ENCODE data around the gene RGS13.

The RGS13 gene

GRCh38 chr1:192635939-192636338 lies at the start of gene RGS13:
Gene RGS13 (plus strand): TSS chr1:192636147. CDS start chr1:192644335, 8,188 bp downstream.
- Histone ChIP-seq H3K27me3 (ENCODE audit: control insufficient read depth, insufficient read depth, low read length) (no peaks in the 10 kb centered on the region), H3K9me3 (ENCODE audit: control insufficient read depth, insufficient read depth, low read length) (no peaks in the 10 kb centered on the region), H3K4me3 (ENCODE audit: low read length) (no peak within 1 kb of the TSS), H3K36me3 (ENCODE audit: control insufficient read depth, insufficient read depth, low read length) (no peaks in the 10 kb centered on the region), H3K4me1 (ENCODE audit: control insufficient read depth, insufficient read depth, low read length) (no peaks in the 10 kb centered on the region), H3K27ac (ENCODE audit: low read length) (no peak within 1 kb of the TSS)
- DNase-seq (ENCODE audit: low read depth, low spot score), result no peak
- WGBS (ENCODE audit: insufficient coverage, insufficient read length), result no CpG with 5 or more reads among the region's 4 CpGs

- Histone ChIP-seq H3K4me3 (ENCODE audit: low read length) (no peak overlapping the region), H3K27ac (ENCODE audit: low read length) (no peak overlapping the region), H3K9me3 (ENCODE audit: control insufficient read depth, insufficient read depth, low read length) (no peaks in the 10 kb centered on the region), H3K4me1 (ENCODE audit: control insufficient read depth, insufficient read depth, low read length) (no peaks in the 10 kb centered on the region), H3K27me3 (ENCODE audit: control insufficient read depth, insufficient read depth, low read length) (no peaks in the 10 kb centered on the region), H3K36me3 (ENCODE audit: control insufficient read depth, insufficient read depth, low read length) (no peaks in the 10 kb centered on the region)
- no peak for DNase-seq (ENCODE audit: low read depth, low spot score)
- WGBS (ENCODE audit: insufficient coverage, insufficient read length), result no CpG with 5 or more reads among the region's 5 CpGs
Measured at GRCh38 chr1:192587386-192588266, 48.3 kb upstream of the RGS13 start.

GRCh38 chr1:192588546-192588945 lies 47.4 kb upstream of the RGS13 start:
- Histone ChIP-seq H3K27me3 (ENCODE audit: control insufficient read depth, insufficient read depth, low read length) (no peaks in the 10 kb centered on the region), H3K9me3 (ENCODE audit: control insufficient read depth, insufficient read depth, low read length) (no peaks in the 10 kb centered on the region), H3K36me3 (ENCODE audit: control insufficient read depth, insufficient read depth, low read length) (no peaks in the 10 kb centered on the region), H3K27ac (ENCODE audit: low read length) (no peak overlapping the region), H3K4me3 (ENCODE audit: low read length) (no peak overlapping the region), H3K4me1 (ENCODE audit: control insufficient read depth, insufficient read depth, low read length) (no peaks in the 10 kb centered on the region)
- no peak for DNase-seq (ENCODE audit: low read depth, low spot score)
- no CpG with 5 or more reads among the region's 1 CpG for WGBS (ENCODE audit: insufficient coverage, insufficient read length)

- H3K9me3 ChIP-seq (ENCODE audit: control insufficient read depth, insufficient read depth, low read length), result no peaks in the 10 kb centered on the region
- no peak overlapping the region for H3K27ac ChIP-seq (ENCODE audit: low read length)
- no peak for DNase-seq (ENCODE audit: low read depth, low spot score)
- WGBS (ENCODE audit: insufficient coverage, insufficient read length), result no CpG with 5 or more reads among the region's 3 CpGs
- no peaks in the 10 kb centered on the region for H3K27me3 ChIP-seq (ENCODE audit: control insufficient read depth, insufficient read depth, low read length)
- H3K4me1 ChIP-seq (ENCODE audit: control insufficient read depth, insufficient read depth, low read length), result no peaks in the 10 kb centered on the region
- no peaks in the 10 kb centered on the region for H3K36me3 ChIP-seq (ENCODE audit: control insufficient read depth, insufficient read depth, low read length)
- no peak overlapping the region for H3K4me3 ChIP-seq (ENCODE audit: low read length)
Measured at GRCh38 chr1:192589813-192590212, 46.1 kb upstream of the RGS13 start.

GRCh38 chr1:192592517-192592916 lies 43.4 kb upstream of the RGS13 start:
- Histone ChIP-seq H3K9me3 (ENCODE audit: control insufficient read depth, insufficient read depth, low read length) (no peaks in the 10 kb centered on the region), H3K27ac (ENCODE audit: low read length) (no peak overlapping the region), H3K36me3 (ENCODE audit: control insufficient read depth, insufficient read depth, low read length) (no peaks in the 10 kb centered on the region), H3K27me3 (ENCODE audit: control insufficient read depth, insufficient read depth, low read length) (no peaks in the 10 kb centered on the region), H3K4me3 (ENCODE audit: low read length) (no peak overlapping the region), H3K4me1 (ENCODE audit: control insufficient read depth, insufficient read depth, low read length) (no peaks in the 10 kb centered on the region)
- DNase-seq (ENCODE audit: low read depth, low spot score), result no peak
- no CpG with 5 or more reads among the region's 4 CpGs for WGBS (ENCODE audit: insufficient coverage, insufficient read length)

GRCh38 chr1:192592981-192593708 lies 42.8 kb upstream of the RGS13 start:
- Histone ChIP-seq H3K4me1 (ENCODE audit: control insufficient read depth, insufficient read depth, low read length) (no peaks in the 10 kb centered on the region), H3K27me3 (ENCODE audit: control insufficient read depth, insufficient read depth, low read length) (no peaks in the 10 kb centered on the region), H3K27ac (ENCODE audit: low read length) (no peak overlapping the region), H3K36me3 (ENCODE audit: control insufficient read depth, insufficient read depth, low read length) (no peaks in the 10 kb centered on the region), H3K4me3 (ENCODE audit: low read length) (no peak overlapping the region), H3K9me3 (ENCODE audit: control insufficient read depth, insufficient read depth, low read length) (no peaks in the 10 kb centered on the region)
- no peak for DNase-seq (ENCODE audit: low read depth, low spot score)
- no CpG with 5 or more reads among the region's 2 CpGs for WGBS (ENCODE audit: insufficient coverage, insufficient read length)

- H3K27ac ChIP-seq (ENCODE audit: low read length), result no peak overlapping the region
- DNase-seq (ENCODE audit: low read depth, low spot score), result no peak
- no peaks in the 10 kb centered on the region for H3K36me3 ChIP-seq (ENCODE audit: control insufficient read depth, insufficient read depth, low read length)
- H3K27me3 ChIP-seq (ENCODE audit: control insufficient read depth, insufficient read depth, low read length), result no peaks in the 10 kb centered on the region
- no CpG with 5 or more reads among the region's 3 CpGs for WGBS (ENCODE audit: insufficient coverage, insufficient read length)
- no peaks in the 10 kb centered on the region for H3K9me3 ChIP-seq (ENCODE audit: control insufficient read depth, insufficient read depth, low read length)
- no peak overlapping the region for H3K4me3 ChIP-seq (ENCODE audit: low read length)
- H3K4me1 ChIP-seq (ENCODE audit: control insufficient read depth, insufficient read depth, low read length), result no peaks in the 10 kb centered on the region
Measured at GRCh38 chr1:192595299-192595698, 40.6 kb upstream of the RGS13 start.

GRCh38 chr1:192598589-192598988 lies 37.4 kb upstream of the RGS13 start:
- no peaks in the 10 kb centered on the region for H3K27me3 ChIP-seq (ENCODE audit: control insufficient read depth, insufficient read depth, low read length)
- no peak overlapping the region for H3K27ac ChIP-seq (ENCODE audit: low read length)
- H3K36me3 ChIP-seq (ENCODE audit: control insufficient read depth, insufficient read depth, low read length), result no peaks in the 10 kb centered on the region
- no CpG with 5 or more reads among the region's 3 CpGs for WGBS (ENCODE audit: insufficient coverage, insufficient read length)
- no peaks in the 10 kb centered on the region for H3K9me3 ChIP-seq (ENCODE audit: control insufficient read depth, insufficient read depth, low read length)
- no peak for DNase-seq (ENCODE audit: low read depth, low spot score)
- H3K4me3 ChIP-seq (ENCODE audit: low read length), result no peak overlapping the region
- H3K4me1 ChIP-seq (ENCODE audit: control insufficient read depth, insufficient read depth, low read length), result no peaks in the 10 kb centered on the region

GRCh38 chr1:192600275-192600674 lies 35.7 kb upstream of the RGS13 start:
- H3K27me3 ChIP-seq (ENCODE audit: control insufficient read depth, insufficient read depth, low read length), result no peaks in the 10 kb centered on the region
- H3K36me3 ChIP-seq (ENCODE audit: control insufficient read depth, insufficient read depth, low read length), result no peaks in the 10 kb centered on the region
- H3K4me3 ChIP-seq (ENCODE audit: low read length), result no peak overlapping the region
- H3K9me3 ChIP-seq (ENCODE audit: control insufficient read depth, insufficient read depth, low read length), result no peaks in the 10 kb centered on the region
- no peaks in the 10 kb centered on the region for H3K4me1 ChIP-seq (ENCODE audit: control insufficient read depth, insufficient read depth, low read length)
- H3K27ac ChIP-seq (ENCODE audit: low read length), result no peak overlapping the region
- DNase-seq (ENCODE audit: low read depth, low spot score), result no peak
- WGBS (ENCODE audit: insufficient coverage, insufficient read length), result no CpG with 5 or more reads among the region's 1 CpG

GRCh38 chr1:192601143-192601542 lies 34.8 kb upstream of the RGS13 start:
- no CpG with 5 or more reads among the region's 1 CpG for WGBS (ENCODE audit: insufficient coverage, insufficient read length)
- H3K4me3 ChIP-seq (ENCODE audit: low read length), result no peak overlapping the region
- no peaks in the 10 kb centered on the region for H3K27me3 ChIP-seq (ENCODE audit: control insufficient read depth, insufficient read depth, low read length)

More at GRCh38 chr1:192601143-192601542, 34.8 kb upstream of the RGS13 start:
- no peak for DNase-seq (ENCODE audit: low read depth, low spot score)
- Histone ChIP-seq H3K4me1 (ENCODE audit: control insufficient read depth, insufficient read depth, low read length) (no peaks in the 10 kb centered on the region), H3K9me3 (ENCODE audit: control insufficient read depth, insufficient read depth, low read length) (no peaks in the 10 kb centered on the region), H3K36me3 (ENCODE audit: control insufficient read depth, insufficient read depth, low read length) (no peaks in the 10 kb centered on the region), H3K27ac (ENCODE audit: low read length) (no peak overlapping the region)

Data from iPS DF 6.9 (cell line).